ENCODE measurements around the gene HGFAC.
"Not testable (repeated sequence)": the region's sequence is repeated elsewhere in the genome, so short reads cannot be mapped to it uniquely, and the experiment has no call there.

HGFAC gene

DNA sequence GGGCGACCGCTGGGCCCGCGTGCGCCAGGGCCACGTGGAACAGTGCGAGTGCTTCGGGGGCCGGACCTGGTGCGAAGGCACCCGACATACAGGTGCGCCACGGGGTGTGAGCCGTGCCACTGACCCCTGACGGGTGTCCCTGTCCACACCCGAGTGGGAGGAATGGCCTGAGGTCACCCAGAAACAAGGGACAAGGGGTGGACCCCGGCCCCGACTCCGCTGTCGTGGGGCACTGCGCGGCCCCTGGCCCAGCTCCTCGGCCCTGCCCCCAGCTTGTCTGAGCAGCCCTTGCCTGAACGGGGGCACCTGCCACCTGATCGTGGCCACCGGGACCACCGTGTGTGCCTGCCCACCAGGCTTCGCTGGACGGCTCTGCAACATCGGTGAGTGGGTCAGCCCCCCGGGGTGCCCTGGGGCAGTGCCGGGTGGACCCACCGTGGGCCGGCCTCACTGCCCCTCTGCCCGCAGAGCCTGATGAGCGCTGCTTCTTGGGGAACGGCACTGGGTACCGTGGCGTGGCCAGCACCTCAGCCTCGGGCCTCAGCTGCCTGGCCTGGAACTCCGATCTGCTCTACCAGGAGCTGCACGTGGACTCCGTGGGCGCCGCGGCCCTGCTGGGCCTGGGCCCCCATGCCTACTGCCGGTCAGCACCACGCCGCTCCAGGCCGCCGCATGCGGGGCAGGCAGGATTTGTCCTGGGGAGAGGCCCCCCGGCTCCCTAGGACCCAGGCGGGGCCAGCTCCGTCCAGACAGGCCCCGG is 2.8 kb downstream of the HGFAC start:
- no peak for DNase-seq

DNA sequence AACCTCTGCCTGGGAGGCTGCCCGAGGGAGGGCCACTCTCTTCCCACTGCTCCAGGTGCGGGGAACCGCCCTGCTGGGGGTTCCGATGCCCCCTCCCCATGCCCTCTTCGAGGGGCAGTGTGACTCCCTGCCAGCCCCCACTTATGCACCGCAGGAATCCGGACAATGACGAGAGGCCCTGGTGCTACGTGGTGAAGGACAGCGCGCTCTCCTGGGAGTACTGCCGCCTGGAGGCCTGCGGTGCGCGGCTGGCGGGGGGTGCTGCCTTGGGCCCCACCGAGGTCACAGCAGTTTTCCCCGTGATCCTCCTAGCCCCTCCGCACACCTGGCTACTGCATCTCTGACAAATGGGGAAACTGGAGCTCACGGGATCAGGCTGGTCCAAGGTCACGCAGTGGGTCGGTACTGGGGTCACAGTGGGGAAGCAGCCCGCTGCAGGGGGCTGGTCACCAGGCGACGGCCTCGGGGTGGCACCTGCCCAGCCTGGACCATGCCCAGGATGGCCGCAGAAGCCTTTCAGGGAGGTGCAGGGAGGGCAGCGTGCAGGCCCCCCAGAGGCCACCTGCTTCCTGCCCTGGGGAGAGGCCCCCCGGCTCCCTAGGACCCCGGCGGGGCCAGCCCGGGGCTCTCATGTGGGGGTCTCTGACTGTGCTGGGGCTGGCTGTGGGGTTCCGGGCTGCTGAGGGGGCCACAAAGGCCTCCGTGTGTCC is 3.5 kb downstream of the HGFAC start:
- DNase-seq: no peak

DNA sequence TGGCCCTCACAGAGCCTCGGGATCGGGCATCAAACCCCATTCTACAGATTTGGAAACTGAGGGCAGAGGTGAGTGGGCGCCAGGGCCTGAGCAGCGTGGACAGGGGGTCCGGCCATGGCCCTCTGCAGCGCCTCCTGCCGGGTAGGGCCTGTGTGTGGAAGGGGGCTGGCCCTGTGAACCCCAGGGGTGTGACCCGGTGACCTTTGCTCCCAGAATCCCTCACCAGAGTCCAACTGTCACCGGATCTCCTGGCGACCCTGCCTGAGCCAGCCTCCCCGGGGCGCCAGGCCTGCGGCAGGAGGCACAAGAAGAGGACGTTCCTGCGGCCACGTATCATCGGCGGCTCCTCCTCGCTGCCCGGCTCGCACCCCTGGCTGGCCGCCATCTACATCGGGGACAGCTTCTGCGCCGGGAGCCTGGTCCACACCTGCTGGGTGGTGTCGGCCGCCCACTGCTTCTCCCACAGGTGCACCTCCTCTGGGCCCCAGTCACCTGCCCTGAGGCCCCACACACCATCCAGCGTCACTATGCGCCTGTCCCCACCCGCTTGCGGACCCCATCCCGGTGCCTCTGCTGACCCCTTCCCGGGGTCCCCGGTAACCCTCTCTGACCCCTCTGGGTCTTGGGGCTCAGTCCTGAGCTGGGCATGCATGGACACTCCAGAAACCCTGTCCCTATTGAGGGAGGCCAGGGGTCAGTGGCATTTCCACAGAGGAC is 4.2 kb downstream of the HGFAC start:
- no peak for DNase-seq

DNA sequence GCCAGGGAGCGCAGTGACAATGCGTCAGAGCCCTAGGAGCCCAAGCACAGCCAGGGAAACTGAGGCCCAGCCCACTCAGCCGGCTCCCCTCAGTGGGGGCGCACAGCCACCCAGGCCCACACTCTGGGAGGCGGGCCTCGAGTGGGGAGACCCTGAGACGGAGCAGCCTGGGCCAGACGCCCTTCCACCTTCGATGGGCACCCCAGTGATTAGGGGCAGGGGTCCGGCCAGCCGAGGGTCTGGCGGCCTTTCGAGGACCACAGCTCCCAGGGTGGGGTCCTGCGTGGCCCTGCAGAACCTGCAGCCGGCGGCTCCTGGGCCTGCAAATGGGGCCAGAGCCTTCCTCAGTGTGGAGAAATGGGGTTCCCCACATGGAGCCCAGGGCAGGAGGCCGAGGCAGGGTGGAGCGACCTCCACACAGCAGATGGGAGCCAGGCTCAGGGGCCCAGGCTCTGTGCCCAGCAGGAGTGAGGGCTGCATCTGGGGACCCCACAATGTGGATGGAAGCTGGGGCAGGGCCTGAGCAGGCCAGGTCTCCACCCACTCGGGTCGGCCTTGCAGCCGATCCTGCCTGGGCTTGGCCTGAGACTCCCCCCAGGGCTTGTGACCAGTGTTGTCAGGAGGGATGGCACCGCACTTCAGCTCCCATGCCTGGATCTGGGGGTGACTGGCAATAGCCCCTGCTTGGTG is 5.0 kb downstream of the HGFAC start:
- no peak for DNase-seq

DNA sequence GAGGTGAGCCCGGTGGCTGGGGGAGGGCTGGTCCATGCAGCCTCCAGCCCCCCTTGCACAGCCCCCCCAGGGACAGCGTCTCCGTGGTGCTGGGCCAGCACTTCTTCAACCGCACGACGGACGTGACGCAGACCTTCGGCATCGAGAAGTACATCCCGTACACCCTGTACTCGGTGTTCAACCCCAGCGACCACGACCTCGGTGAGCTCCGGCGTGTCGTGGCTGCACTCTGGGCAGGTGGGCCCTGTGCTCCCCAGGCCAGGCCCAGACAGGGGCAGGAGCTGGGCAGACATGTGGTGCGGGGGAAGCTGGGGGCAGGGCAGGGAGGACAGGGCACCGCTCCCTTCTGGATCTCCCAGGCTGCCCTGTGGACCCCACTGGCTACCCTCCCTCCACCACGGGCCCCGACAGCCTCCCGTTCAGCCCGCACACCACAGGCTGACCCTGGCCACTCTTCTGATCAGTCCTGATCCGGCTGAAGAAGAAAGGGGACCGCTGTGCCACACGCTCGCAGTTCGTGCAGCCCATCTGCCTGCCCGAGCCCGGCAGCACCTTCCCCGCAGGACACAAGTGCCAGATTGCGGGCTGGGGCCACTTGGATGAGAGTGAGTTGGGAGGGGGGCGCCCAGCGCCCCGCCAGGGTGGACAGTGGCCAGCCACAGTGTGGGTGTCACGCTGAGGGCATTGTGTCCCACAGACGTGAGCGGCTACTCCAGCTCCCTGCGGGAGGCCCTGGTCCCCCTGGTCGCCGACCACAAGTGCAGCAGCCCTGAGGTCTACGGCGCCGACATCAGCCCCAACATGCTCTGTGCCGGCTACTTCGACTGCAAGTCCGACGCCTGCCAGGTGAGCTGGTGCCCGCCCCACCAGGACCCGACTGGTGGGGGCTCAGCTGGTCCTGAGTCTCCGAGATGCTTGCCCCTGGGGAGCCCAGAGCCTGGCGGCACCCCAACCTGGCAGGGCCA is 5.9 kb downstream of the HGFAC start:
- no peak for DNase-seq

DNA sequence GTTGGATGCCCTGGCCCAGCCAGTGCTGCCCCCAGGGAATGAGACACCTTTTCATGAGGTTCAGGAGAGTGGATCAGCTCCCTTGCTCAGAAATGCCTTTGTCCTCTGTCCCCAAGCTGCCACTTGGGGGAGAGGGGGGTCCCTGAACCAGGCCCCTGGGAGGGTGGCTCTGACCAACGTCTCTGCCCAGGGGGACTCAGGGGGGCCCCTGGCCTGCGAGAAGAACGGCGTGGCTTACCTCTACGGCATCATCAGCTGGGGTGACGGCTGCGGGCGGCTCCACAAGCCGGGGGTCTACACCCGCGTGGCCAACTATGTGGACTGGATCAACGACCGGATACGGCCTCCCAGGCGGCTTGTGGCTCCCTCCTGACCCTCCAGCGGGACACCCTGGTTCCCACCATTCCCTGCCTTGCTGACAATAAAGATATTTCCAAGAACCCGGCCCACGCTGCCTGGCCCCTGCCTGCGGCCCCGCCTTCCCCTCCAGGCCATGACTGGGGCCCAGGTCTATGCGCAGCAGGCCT is 7.3 kb downstream of the HGFAC start:
- no peak for DNase-seq

DNA sequence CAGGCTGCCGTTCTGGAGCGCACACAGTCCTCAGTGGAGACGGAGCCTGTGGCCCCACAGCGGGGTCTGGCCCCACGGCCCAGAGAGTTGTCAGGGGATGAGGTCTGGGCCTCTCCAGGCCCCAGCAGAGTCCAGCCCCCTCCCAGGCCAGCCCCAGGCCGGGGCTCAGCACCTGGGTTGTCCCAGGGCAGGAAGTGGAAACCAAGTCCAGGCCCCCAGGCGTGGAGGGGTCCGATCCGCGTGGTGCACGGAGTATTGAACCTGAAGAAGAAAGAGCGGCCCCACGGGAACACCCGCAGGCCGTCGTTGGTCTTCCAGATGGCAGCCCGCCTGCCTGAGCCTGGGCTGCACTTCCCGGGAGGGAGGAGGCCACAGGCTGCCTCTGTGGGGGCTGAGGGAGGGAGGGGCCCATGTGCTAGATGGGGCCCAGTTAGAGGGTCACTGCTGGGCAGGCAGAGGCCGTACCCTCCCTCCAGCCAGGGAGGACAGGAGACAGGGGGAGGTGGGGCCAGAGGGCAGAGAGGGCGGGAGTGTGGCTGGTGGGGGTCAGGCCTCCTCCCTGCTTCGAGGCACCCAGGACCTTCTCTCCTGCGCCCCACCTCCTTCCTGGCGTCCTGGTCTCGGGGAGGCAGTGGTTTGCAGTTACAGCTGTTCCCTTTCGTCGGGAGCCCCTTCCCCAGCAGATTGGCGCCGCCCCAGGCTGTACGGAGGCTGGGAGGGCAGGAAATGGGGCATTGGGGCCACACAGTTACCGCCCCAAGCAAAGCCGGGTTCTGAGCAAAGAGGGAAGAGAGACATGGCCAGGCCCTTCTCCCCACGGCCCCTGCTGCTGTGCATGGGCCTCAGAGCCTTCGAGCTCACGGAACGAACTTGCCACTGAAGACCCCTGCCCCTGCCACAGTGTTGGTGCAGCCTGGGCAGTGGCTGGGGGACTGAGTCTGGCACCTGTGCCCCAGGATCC is 8.1 kb downstream of the HGFAC start:
- DNase-seq: no peak

DNA sequence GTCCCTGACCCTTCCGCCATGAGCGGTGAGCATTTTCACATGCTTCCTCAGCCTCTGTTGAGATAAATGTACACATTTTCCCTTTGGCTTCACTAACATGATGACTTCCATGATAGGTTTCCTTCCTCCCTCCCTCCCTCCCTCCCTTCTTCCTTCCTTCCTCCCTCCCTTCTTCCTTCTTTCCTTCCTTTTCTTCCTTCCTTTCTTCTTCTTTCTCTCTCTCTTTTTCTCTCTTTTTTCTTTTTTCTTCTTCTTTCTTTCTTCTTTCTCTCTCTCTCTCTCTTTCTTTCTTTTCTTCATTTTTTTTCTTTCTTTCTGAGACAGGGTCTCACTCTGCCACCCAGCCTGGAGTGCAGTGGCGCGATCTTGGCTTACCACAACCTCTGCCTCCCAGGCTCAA is 8.9 kb downstream of the HGFAC start:
- DNase-seq: no peak

DNA sequence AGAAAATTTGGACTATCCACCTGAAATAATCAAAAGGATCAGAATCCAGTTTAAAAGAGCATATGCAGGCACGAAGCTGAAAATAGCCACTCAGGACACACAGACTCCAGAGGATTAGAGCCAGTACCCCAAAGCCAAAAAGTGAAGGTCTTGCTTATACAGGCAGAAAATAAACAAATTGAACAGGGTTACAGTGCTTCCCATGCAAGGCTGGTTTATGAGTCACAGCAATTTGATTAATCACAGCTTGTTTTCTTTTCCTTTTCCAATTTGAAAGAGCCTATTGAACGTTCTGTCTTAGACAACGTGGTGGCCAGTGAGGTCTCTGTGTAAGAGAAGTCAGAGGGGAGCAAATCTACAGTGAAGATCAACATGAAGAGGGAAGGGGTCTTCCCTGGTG is 10.2 kb downstream of the HGFAC start:
- peak; percentile 46 for DNase-seq

DNA sequence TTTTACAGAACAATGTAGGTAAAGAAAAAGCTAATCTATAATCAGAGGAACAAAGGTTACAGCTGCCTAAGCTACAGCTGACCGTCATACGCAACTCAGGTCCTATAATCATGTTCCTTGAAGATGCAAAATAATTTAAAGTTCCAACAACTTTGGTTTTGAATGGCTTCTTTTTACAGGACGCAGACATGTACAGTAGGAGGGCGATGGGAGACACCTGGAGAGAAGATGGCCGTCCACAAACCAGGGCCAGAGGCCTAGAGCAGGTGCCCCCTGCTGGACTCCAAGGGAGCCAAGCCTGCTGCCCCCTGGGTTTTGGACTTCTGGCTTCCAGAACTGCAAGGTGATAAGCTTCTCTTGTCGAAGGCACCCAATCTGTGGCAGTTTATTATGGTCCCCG is 10.6 kb downstream of the HGFAC start:
- no peak for DNase-seq

DNA sequence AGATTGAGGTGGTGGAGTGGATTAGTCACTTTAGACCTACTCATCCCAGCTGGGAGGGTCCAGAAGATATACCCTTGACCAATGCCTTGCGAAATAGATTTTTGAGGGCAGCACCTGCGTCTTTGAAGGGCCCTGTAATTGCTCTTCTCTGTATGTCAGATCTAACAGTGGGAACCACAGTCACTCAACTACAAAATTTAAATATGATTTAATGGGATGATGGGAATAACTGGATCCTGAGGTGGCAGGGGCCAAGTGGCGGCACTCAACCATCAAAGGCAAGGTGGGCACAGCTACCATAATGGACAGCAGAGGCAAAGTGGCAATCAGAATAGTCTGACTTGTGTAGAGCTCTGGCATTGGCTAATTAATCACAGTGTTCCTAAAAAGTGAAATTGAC is 13.8 kb downstream of the HGFAC start:
- DNase-seq: not testable (repeated sequence)

DNA sequence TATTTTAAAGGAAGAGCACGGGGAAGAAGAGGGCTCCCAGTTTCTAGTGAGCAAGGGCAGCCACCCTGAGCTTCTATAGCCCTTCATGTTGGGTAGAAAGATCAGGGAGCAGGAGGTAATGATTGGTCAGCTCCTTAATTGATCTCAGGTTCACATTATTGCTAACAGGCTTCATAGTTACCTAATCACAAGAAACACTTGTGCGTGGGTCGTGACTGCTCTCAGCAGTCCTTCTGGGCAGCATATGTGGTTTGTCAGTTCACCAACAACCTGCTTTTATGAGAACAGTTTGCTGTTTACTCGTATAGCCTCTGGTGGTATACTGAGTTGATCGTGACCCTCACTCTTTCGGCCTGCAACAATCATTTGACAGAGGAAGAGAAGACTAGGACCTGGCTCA is 16.6 kb downstream of the HGFAC start:
- DNase-seq: no peak

DNA sequence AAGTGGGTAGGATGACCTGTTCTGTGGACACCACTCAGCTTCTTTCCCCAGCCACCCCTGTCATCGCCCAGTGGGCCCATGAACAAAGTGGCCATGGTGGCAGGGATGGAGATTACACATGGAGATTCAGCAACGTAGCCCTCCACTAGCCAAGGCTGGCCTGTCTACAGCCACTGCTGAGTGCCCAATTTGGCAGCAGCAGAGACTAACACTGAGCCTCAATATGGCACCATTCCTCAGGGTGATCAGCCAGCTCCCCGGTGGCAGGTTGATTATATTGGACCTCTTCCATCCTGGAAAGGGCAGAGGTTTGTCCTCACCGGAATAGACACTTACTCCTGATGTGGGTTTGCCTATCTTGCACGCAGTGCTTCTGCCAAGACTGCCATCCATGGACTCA is 17.4 kb downstream of the HGFAC start:
- DNase-seq: not testable (repeated sequence)

DNA sequence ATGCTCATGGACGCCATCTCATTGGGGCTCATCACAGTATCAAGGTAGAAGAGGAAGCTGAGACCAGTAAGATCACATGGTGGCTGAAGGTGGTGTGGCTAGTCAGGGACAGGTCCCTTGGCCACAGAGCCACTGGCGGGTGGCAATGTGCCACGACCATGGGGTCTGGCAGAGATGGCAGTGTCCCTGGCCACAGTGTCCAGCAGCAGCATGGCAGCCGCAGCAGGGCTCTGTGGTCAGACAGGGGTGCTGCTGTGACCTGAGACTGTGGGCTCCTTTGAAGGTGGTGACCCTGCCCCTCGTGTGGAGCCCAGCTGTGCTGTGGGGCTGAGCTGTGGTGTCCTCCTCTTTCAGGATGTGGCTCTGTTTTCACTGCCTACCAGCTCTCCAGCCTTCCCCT is 19.2 kb downstream of the HGFAC start:
- no peak for DNase-seq

DNA sequence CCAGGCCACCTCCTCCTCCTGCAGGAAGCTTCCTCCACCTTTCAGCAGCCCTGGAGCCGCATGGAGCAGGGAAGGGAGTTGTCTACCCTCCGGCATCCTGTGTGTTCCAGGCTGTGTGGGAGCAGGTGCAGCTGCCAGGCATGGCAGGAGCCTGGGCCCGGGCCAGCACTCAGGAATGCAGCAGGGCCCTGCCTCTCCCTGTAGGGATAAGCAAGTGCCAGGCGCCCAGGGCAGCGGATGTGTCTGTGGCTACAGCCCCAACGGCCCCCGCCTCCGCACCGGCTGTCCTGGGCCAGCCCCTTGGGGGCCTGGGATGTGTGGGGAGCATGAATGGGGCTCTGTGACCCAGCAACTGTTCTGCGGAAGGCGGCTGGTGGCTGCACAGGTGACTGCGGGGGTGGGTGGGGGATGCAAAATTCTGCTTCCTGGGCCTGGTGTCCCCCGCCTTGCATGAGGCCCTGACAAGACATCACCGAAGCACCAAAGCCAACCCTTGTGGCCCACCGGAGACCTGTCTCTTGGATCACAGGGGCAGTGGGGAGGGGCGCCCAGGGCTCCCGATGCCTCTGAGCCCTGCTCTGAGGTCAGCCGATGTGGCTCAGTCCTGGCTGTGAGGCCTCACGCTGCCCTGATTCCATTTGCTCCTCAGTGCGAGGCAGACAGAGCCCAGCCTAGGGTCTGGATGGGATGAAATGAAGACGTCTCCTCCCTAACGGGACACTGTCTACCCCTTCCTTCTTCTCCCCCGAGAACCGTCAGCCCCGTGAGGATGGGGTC is 19.9 kb downstream of the HGFAC start:
- DNase-seq: no peak

DNA sequence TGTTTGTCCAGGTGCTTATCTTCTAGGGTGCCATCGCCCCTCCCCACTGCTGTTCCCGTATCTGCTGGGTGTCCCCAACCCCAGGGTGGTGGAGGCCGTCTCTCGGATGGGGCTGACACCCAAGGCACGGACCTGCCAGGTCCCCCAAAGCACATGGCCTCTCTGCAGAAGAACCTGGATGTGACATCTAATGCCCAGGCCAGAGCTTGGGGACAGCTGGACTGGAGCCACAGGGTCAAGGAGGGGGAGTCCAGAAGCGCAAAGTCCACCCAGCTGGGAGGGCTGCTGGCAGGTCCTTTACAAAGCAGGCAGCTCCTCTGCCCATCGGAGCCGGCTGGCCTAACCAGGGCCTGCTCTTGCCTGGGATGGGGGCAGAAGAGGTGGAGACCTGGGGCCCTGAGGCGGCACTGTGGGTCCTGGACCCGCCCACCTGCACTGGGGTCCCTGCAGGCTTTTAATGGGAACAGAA is 20.6 kb downstream of the HGFAC start:
- no peak for DNase-seq

DNA sequence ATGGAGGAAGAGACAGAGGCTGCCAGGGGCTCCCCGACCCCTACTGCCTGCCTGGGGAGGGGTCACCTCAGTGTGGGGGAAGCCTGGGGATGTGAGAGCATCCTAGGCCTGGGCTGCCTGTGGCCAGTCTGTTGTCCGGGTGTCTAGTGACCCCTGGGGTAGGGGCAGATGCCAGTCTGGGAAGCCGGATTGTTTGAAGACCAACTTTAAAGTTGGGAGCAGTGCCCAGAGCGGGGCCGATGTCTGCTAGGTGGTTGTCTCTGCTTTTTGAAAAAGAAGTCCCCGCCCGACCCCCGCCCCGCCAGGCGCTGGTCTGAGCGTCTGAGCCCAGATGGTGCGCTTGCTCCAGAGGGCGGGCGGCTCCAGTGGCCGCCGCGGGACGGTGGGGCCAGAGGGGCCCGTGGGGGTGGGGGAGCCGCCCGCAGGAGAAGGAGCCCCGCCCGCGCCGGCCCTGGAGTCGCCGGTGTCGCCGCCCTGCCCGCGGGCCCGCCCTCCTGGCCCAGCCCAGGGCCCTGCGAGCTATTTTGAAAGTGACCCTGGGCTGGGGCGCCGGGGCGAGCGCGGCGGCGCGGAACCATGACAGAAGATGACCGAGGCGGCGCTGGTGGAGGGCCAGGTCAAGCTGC is 21.1 kb downstream of the HGFAC start, which contains the start of gene DOK7:
Gene DOK7 (plus strand): TSS at position 517 of the 626 bp plus-strand sequence. CDS start 70 bp downstream, at position 587.
- no peak for DNase-seq

DNA sequence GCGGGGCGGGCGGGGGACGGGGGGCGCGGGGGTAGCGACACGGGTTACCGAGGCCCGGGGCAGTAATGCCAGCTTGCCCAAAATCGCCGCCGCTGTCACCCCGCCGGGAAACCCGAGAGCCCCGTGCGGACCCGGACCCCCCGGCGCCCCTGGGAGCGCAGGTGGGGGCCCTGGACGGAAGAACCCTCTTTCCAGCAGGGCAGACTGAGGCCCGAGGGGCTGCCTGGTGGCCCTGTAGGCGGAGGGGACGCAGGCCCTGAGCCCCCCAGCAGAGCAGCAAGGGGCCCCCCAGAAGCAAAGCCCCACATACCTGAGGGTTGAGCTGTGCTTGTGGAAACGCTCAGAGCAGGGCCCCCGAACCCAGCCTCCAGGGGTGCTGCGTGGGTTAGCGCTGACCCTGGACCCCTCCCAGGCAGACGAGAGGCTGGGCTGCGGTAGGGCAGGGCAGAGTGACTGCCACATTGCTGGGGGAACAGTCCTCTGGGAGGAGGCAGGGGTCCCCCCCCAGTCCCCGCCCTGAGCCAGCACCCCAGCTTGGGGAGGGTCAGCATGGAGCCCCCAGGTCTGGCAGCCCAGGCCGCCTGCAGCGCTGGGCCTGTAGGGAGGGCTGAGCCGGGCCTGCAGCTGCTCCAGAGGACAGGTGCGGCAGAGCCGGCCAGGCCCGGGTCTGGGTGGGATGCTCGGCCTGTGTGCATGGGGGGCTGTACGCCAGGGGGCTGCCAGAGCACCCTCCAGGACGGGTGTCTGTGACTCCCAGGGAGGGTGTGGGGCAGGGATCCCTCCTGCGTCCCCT is 22.0 kb downstream of the HGFAC start:
- no peak for DNase-seq

Measured in EL (cell line).